Measurements from ENCODE around the gene SLC39A8. TPM values are rescaled to one million over a fixed set of nuclear protein-coding genes. Genes with fewer than 3 reads are reported as not detected.

Gene SLC39A8
- total RNA-seq, 1 donor from 2014 or later = 211 TPM

DNA sequence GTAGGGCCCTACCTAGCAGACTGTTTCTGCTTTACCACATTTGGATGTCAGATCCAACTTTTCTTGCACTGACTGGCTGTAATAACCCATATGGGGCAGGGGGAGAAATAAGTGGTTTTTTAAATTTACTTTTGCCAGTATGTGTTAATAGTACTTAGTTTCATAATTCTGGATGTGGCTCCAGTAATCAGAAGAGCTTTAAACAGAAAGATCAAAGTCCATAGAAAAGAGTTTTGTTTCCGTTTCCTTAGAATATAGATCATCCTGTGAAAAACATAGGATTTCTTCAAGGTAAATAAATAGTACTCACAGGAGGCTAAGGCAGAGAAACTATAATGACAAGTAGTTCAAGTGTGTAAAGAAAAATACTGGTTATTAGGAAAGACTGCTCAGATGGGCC, 85.6 kb downstream of the SLC39A8 start:
- Mint-ChIP-seq H3K27ac (ENCODE audit: unreplicated experiment) (no peak overlapping the region), H3K4me1 (ENCODE audit: unreplicated experiment) (peaks cover 24% of the 10 kb centered on the region), H3K4me3 (ENCODE audit: unreplicated experiment) (peak overlapping the region; percentile 8), H3K27me3 (ENCODE audit: unreplicated experiment) (peaks cover 3% of the 10 kb centered on the region), H3K36me3 (ENCODE audit: low read depth, unreplicated experiment) (peaks cover 5% of the 10 kb centered on the region), H3K9me3 (ENCODE audit: unreplicated experiment) (no peaks in the 10 kb centered on the region)
- TF ChIP-seq, protein P1, sequence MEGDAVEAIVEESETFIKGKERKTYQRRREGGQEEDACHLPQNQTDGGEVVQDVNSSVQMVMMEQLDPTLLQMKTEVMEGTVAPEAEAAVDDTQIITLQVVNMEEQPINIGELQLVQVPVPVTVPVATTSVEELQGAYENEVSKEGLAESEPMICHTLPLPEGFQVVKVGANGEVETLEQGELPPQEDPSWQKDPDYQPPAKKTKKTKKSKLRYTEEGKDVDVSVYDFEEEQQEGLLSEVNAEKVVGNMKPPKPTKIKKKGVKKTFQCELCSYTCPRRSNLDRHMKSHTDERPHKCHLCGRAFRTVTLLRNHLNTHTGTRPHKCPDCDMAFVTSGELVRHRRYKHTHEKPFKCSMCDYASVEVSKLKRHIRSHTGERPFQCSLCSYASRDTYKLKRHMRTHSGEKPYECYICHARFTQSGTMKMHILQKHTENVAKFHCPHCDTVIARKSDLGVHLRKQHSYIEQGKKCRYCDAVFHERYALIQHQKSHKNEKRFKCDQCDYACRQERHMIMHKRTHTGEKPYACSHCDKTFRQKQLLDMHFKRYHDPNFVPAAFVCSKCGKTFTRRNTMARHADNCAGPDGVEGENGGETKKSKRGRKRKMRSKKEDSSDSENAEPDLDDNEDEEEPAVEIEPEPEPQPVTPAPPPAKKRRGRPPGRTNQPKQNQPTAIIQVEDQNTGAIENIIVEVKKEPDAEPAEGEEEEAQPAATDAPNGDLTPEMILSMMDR (IDR thresholded peaks at IDR 0.05; ENCODE audit: unreplicated experiment) = no peak
- no peak for DNase-seq (ENCODE audit: low spot score)

DNA sequence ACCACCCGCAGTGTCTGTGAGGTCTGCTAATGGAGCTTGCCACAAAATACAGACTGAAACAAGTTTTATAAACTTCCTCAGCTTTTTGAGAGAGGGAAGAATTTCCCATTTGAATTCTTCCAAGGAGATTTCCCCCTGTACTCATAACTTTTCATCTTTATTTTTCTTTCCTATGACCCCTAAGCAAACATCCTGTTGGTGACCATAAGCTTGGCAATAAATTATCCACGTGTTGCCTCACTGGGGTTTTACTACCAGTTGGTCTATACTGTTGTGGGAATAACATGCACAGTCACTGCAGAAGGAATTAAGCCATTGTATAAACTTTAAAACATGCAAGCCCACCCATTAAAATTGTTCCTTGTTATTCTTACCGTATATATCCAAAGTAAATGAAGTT, 86.2 kb downstream of the SLC39A8 start:
- Mint-ChIP-seq H3K27ac (ENCODE audit: unreplicated experiment) (no peak overlapping the region), H3K4me3 (ENCODE audit: unreplicated experiment) (no peak overlapping the region), H3K9me3 (ENCODE audit: unreplicated experiment) (no peaks in the 10 kb centered on the region), H3K36me3 (ENCODE audit: low read depth, unreplicated experiment) (peaks cover 5% of the 10 kb centered on the region), H3K27me3 (ENCODE audit: unreplicated experiment) (peaks cover 3% of the 10 kb centered on the region), H3K4me1 (ENCODE audit: unreplicated experiment) (peaks cover 24% of the 10 kb centered on the region)
- TF ChIP-seq, protein P1 (IDR thresholded peaks at IDR 0.05; ENCODE audit: unreplicated experiment) = no peak
- DNase-seq (ENCODE audit: low spot score) = no peak

DNA sequence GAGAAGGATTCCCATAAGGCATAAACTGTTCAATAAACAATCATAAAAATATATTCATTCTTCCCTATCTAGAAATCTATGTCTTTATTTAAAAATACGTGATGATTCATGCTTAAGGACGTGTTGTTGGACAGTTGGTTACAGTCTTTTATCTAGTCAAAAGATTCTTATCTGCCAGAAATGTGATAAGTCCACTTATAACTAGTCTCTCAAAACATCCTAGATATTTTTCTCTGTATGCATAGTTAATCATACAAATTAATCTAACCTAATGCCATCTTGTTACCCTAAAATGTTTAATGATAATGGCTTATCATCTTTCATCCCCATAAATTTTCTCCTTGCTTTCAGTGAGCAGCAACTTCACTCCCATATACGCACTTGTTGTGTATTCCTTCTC, 89.0 kb downstream of the SLC39A8 start:
- peaks cover 3% of the 10 kb centered on the region for H3K27me3 Mint-ChIP-seq (ENCODE audit: unreplicated experiment)
- TF ChIP-seq, protein P1 (IDR thresholded peaks at IDR 0.05; ENCODE audit: unreplicated experiment) = no peak
- H3K4me1 Mint-ChIP-seq (ENCODE audit: unreplicated experiment) = peaks cover 34% of the 10 kb centered on the region
- no peak for DNase-seq (ENCODE audit: low spot score)
- no peak overlapping the region for H3K4me3 Mint-ChIP-seq (ENCODE audit: unreplicated experiment)
- H3K36me3 Mint-ChIP-seq (ENCODE audit: low read depth, unreplicated experiment) = peaks cover 8% of the 10 kb centered on the region
- H3K9me3 Mint-ChIP-seq (ENCODE audit: unreplicated experiment) = no peaks in the 10 kb centered on the region
- no peak overlapping the region for H3K27ac Mint-ChIP-seq (ENCODE audit: unreplicated experiment)

DNA sequence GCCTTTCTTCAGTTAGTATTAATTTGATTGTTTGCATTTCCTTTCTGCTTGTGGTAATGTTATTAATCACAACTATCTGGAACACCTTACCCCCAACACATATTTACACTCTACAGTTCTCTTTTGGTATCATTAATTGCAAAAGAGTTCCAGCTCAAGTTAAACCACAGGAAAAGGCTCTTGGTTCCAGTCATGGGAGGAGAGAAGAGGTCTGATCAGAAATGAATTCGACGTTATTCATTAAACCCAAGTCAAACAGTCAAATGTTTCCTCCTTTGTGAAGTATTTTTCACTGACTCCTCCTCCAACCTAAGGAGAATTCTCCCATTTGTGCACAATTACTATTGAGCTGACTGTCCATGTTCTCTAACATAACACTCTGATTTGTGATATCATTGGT, 91.4 kb downstream of the SLC39A8 start:
- Mint-ChIP-seq H3K36me3 (ENCODE audit: low read depth, unreplicated experiment) (peaks cover 14% of the 10 kb centered on the region), H3K27ac (ENCODE audit: unreplicated experiment) (no peak overlapping the region), H3K4me3 (ENCODE audit: unreplicated experiment) (no peak overlapping the region), H3K27me3 (ENCODE audit: unreplicated experiment) (peaks cover 3% of the 10 kb centered on the region), H3K9me3 (ENCODE audit: unreplicated experiment) (no peaks in the 10 kb centered on the region), H3K4me1 (ENCODE audit: unreplicated experiment) (peaks cover 30% of the 10 kb centered on the region)
- TF ChIP-seq, protein P1 (IDR thresholded peaks at IDR 0.05; ENCODE audit: unreplicated experiment) = no peak
- no peak for DNase-seq (ENCODE audit: low spot score)

DNA sequence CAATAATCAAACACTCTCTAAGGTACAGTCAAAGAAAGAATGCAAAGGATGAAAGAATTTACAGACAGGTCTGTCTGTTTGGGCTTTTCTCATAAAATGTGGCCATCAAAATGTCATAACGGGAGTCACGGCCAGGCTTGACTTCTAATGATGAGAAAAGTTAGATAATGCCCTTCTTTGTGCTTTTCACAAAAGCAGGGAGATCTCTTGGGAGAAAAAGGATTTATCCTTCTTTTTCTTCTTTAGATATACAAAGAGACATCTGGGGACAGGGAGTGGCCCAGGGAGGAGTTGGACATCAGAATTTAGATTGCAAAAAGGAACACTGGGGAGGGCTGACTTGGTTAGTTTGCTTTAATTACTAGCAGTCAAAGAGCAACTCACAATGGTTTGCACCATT, 93.1 kb downstream of the SLC39A8 start:
- H3K27me3 Mint-ChIP-seq (ENCODE audit: unreplicated experiment) = no peaks in the 10 kb centered on the region
- H3K36me3 Mint-ChIP-seq (ENCODE audit: low read depth, unreplicated experiment) = peaks cover 14% of the 10 kb centered on the region
- H3K9me3 Mint-ChIP-seq (ENCODE audit: unreplicated experiment) = no peaks in the 10 kb centered on the region
- DNase-seq (ENCODE audit: low spot score) = no peak
- H3K4me1 Mint-ChIP-seq (ENCODE audit: unreplicated experiment) = peaks cover 16% of the 10 kb centered on the region
- TF ChIP-seq, protein P1 (IDR thresholded peaks at IDR 0.05; ENCODE audit: unreplicated experiment) = no peak
- H3K27ac Mint-ChIP-seq (ENCODE audit: unreplicated experiment) = no peak overlapping the region
- H3K4me3 Mint-ChIP-seq (ENCODE audit: unreplicated experiment) = peak overlapping the region; percentile 23

Data from endothelial cell (in vitro differentiated cells).